ENCODE results near the gene MYRFL.
"Not testable (repeated sequence)": the region's sequence is repeated elsewhere in the genome, so short reads cannot be mapped to it uniquely, and the experiment has no call there.

MYRFL gene

GRCh38 chr12:69824966-69825560, at the start of gene MYRFL:
TSS of gene MYRFL (plus strand) at chr12:69825227. CDS start at chr12:69825518, 291 bp downstream.
- no peak for DNase-seq

GRCh38 chr12:69779928-69780327, 45.1 kb upstream of the MYRFL start:
- peak; percentile 6 for DNase-seq

GRCh38 chr12:69783365-69783764, 41.7 kb upstream of the MYRFL start:
- no peak for DNase-seq

- DNase-seq, result no peak
Observed at GRCh38 chr12:69789351-69789750, 35.7 kb upstream of the MYRFL start.

- DNase-seq, result no peak
Observed at GRCh38 chr12:69792533-69792932, 32.5 kb upstream of the MYRFL start.

DNA sequence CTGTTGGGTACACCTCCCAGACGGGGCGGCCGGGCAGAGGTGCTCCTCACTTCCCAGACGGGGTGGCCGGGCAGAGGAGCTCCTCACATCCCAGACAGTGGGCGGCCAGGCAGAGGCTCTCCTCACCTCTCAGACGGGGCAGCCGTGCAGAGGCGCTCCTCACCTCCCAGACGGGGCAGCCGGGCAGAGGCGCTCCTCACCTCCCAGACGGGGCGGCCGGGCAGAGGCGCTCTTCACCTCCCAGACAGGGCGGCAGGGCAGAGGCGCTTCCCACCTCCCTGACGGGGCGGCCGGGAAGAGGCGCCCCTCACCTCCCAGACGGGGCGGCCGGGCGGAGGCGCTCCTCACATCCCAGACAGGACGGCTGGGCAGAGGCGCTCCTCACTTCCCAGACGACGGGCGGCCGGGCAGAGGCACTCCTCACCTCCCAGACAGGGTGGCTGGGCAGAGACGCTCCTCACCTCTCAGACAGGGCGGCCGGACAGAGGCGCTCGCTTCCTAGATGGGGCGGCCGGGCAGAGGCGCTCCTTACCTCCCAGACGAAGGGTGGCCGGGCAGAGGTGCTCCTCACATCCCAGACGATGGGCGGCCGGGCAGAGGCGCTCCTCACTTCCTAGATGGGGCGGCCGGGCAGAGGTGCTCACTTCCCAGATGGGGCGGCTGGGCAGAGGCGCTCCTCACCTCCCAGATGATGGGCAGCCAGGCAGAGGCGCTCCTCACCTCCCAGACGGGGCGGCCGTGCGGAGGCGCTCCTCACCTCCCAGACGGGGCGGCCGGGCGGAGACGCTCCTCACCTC, 17.7 kb upstream of the MYRFL start:
- not testable (repeated sequence) for DNase-seq

DNA sequence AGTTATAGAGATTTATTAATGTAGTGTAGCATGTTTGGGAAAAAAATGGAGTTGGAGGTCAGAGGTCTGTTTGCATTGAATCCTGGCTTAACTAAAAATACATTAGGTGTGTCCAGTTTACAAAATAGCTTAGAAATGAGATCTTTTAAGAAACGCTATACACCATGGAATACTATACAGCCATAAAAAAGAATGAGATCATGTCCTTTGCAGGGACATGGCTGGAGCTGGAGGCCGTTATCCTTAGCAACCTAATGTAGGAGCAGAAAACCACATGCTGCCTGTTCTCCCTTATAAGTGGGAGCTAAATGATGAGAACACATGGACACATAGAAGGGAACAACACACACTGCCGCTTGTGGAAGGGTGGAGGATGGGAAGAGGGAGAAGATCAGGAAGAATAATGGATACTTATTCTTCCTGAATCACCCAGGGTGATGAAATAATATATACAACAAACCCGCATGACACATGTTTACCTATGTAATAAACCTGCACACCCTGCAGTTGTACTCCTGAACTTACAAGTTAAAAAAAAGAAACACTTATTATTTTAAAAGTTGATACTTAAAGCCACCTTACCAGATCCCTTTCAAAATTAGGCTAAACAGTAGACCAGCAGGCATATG, 14.0 kb upstream of the MYRFL start:
- DNase-seq, result no peak

DNA sequence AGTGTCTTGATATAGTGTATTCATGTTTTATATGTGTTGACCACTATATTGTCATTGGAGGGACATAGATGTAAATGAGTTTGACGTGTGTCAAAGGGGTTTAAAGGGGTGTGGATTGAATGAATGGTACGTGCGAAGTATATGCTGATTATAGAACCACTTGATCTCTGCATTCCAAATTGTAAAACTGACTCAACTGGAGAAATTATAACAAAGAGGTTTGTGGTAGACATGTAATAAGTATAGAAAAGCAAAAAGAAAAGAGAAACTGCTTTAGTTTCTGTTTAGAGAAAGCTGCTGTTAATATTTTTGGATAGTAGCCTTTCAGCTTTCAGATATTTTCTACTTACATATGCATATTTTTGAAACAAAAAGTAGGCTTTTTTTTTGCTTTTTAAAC, 8.9 kb upstream of the MYRFL start:
- no peak for DNase-seq

GRCh38 chr12:69821032-69821455, 4.0 kb upstream of the MYRFL start:
- no peak for DNase-seq

- DNase-seq, result no peak
Observed at GRCh38 chr12:69821456-69822159, 3.4 kb upstream of the MYRFL start.

- no peak for DNase-seq
Observed at GRCh38 chr12:69822201-69822860, 2.7 kb upstream of the MYRFL start.

GRCh38 chr12:69824028-69824427, 999 bp upstream of the MYRFL start:
- no peak for DNase-seq

DNA sequence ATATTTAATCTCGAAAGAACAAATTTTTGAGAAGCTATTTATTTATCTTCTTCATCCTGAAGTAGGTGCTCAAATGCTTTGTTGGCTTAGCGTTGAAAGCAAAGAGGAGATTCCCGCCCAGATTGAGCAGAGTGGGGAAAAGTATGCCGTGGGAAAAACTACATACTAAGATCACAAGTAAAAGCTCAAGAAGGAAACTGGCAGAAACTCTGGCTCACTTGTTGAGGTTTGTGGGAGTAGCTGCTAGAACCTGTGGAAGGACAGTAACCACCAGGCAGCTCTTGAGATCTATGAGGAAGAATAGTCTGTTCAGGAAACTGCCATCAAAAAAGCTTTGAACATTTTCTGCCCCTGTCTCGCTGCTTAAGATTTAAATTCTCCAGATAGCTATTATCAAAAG, 3.9 kb downstream of the MYRFL start:
- no peak for DNase-seq

DNA sequence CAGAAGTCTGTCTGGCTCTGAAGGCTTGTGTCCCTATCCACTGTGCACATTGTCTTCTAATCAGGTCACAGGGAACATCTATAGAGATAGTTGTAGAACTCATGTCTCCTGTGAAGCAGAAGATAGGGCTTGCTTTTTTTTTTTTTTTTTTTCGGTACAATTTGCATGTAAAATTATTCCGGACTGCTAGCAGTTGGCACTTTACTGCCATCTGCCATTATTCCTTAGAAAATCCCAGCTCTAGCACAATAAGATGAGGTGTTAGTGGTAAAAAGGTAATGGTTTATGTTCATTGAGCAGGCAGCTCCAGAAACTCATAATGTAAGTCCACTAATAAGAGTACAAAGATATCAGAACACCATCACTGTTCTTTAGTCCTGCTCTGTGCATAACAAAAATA, 8.7 kb downstream of the MYRFL start:
- DNase-seq, result no peak

- DNase-seq, result no peak
Observed at GRCh38 chr12:69834147-69834546, 9.1 kb downstream of the MYRFL start.

- DNase-seq, result no peak
Observed at GRCh38 chr12:69834576-69834975, 9.5 kb downstream of the MYRFL start.

DNA sequence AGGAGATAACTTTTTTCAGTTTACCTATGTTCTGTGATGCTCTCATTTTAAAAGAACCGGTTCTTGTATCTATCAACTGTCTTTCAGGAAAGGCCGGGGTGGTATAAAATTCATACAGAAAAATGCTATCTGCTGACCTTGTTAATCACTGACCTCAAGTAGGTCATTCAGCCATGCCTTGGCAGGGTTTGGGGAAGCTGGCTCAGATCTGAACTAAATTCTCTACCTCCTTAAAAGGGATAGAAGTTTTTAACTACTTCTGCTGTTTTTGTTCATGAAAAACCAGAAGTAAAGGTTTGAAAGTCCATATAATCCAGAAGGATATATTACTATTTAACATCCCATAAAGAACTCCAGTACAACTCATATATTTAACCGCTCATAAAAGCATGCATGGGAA, 10.1 kb downstream of the MYRFL start:
- no peak for DNase-seq

DNA sequence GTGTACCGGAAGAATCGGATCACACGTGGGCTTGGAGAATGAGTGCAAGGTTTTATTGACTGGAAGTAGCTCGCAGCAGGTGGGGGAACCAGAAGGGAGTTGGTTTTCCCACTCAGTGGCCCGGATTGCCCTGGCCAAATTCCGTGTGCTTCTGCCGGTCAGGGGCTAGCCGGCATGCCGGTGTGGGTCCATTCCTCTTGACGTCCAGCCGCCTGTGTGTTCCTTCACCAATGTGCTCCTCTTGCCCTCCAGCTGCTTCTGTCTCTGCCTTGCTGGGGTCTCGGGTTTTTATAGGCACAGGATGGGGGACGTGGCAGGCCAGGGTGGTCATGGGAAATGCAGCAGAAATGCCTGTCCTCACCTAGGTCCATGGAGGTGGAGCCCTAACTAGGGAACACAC, 11.0 kb downstream of the MYRFL start:
- no peak for DNase-seq

DNA sequence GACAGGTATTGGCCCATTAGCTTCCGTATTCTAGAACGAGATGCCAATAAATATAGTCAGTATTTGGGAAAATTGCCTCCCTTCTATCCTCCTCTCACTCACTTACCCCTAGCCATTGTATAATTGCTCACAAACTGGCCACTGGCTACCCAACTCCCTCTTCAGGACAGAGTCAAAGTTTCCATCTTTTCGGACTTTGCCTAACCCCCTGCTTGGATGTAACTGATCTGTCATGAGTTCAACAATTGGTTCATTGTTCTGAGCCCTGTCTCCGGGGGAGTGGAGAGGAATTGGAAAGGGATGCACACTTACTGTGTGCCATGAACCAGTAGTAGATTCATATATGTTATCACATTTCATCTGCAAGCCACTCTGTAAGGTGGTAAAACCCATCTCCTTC, 12.2 kb downstream of the MYRFL start:
- DNase-seq, result no peak

DNA sequence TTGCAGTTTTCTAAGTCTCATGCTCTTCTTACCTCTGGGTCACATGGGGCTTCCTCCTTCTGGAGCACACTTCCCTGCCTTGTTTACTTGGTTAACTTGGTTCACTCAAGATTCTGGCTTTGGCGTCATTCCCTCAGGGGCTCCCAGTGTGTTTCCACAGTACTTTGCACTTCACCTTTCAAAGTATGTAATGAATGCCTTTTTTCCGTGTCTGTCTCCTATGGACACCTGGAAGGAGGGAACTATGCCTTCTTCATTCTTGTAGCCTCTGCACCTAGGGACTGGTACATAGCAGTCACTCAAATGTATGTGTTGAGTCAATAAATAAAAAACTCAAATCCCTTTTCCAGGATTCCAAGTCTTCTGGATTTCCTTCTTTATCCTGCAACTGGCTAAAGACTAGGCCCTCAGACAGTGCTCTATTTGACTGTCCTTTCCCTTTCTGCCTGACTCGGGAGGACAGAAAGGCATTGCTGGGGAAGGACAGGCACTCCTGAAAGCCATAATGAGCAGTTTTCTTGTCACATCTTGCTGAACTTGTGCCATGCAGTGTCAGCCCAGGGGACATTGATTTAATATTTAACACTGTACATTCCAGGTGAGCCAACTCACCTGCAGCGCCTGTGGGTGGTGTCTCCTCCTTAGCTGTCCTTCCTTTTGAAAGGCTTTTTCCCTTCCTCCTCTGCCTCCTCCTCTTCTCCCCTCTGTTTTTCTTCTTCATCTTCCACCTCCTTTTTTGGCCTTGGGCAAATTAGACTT, 12.8 kb downstream of the MYRFL start:
- DNase-seq, result no peak

GRCh38 chr12:69840727-69841126, 15.7 kb downstream of the MYRFL start:
- no peak for DNase-seq

GRCh38 chr12:69843608-69844007, 18.6 kb downstream of the MYRFL start:
- no peak for DNase-seq
